A172 (cell line): ENCODE data around the gene OSBPL8. TPM values are rescaled to one million over a fixed set of nuclear protein-coding genes. Genes with fewer than 3 reads are reported as not detected.
A peak's percentile ranks its signal among the peaks of the same experiment; 100 is the strongest.

Experiments
- DNase-seq: peaks from one replicate; pipeline ENCODE4 v3.0.0-alpha.2; 2015; ENCODE audit warnings: low spot score
- total RNA-seq: library from RNA; depleted of rRNA; stranded (reverse); fragments of >200 nt; shearing (Covaris generic); gene quantifications from 2 replicates; pipeline ENCODE4 v1.2.3, GENCODE V29; 2014; rRNA removed

The OSBPL8 gene, protein sequence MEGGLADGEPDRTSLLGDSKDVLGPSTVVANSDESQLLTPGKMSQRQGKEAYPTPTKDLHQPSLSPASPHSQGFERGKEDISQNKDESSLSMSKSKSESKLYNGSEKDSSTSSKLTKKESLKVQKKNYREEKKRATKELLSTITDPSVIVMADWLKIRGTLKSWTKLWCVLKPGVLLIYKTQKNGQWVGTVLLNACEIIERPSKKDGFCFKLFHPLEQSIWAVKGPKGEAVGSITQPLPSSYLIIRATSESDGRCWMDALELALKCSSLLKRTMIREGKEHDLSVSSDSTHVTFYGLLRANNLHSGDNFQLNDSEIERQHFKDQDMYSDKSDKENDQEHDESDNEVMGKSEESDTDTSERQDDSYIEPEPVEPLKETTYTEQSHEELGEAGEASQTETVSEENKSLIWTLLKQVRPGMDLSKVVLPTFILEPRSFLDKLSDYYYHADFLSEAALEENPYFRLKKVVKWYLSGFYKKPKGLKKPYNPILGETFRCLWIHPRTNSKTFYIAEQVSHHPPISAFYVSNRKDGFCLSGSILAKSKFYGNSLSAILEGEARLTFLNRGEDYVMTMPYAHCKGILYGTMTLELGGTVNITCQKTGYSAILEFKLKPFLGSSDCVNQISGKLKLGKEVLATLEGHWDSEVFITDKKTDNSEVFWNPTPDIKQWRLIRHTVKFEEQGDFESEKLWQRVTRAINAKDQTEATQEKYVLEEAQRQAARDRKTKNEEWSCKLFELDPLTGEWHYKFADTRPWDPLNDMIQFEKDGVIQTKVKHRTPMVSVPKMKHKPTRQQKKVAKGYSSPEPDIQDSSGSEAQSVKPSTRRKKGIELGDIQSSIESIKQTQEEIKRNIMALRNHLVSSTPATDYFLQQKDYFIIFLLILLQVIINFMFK
- total RNA-seq: 45.8 and 58.1 TPM in 2 replicates

DNA sequence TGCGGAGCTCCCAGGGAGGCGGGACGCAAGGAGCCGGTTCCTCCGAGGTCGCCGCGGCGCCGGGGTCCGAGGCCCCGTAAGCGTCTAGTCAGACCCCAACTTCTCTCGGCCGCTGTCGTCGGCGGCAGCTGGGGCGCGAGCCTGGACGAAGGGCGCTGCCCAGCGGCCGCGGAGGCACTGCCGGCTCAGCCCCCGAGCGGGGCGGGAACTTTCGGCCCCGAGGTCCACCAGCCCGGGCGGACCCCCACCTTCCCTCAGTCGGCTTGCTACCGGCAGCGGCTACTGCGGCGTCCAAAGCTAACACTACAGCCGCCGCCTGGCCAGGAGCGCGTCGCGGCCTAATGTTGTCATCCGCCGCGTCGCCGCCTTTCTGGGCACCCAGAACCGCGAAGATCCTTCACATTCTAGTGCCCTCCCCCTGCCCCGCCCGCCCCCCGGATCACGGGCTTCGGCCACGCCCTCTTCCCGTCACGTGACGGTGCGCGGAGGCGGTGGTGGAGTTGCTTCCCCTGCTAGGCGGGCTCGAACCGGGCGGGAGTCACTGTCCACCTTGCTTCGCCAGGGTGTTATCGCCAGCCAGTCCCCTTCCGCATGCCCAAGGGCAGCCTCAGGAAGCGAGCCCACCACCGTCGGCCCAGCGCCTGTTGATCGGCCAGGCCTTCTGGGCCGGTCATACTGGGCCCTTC lies at the start of gene OSBPL8:
Gene OSBPL8, minus strand, starts transcription at position 372 of the 686 bp plus-strand sequence. CDS start 72,220 bp downstream, outside the sequence.
- DNase-seq: peak; percentile 90

DNA sequence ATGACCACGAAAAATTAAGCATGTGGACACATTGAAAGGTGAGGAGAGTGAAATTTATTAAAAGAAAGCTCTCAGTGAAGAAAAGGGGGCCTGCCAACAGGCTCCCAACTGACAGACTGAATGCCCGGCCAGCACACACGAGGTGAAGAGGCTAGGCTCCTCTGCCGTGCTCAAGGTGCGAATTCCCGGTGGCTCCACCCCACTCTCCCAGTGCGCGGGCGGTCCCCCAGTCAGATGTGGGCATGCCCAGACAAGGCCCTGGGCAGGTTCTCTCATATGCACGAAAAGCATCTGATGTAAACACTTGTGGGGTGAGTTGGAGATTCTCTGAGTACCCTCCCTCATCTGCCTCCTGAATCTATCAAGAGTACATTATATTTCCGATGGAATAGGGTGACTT lies 48.5 kb upstream of the OSBPL8 start:
- DNase-seq: no peak

DNA sequence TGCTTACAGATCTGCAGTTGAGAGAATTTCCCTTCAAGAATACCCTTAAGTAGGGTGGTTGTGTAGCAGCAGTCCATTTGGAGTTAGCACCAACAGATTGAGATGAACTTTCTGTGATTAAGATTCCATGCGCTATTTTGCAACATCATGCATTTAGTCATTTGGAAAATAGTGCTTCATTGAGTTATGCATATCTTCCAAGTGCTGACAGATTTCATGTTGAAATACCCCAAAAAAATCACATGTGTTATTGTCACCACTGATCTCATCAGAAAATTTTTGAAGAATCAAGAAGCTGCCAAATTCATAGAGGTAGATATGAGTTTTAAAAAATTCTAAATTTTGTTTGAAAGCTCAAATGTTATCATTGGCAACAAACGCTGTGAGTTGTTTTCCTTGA lies 35.5 kb upstream of the OSBPL8 start:
- no peak for DNase-seq

DNA sequence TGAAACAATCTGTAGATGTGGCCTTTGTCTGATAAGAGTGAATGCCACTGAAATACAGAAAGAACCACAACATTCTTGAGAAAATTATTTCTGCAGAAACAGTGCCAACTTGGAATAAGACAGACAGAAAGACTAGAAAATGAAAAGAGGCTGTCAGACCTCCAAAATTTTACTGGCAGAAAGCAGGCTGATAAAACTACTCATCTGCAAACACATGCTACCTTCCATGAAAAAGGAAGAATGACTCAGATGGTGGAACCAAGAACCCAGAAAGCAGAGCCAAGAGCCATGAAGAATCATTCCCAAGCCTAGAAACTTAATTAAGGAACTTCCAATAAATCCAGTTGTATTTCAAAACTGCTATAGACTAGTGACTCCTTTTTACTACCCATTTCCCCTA lies 31.9 kb upstream of the OSBPL8 start:
- DNase-seq: peak; percentile 31

DNA sequence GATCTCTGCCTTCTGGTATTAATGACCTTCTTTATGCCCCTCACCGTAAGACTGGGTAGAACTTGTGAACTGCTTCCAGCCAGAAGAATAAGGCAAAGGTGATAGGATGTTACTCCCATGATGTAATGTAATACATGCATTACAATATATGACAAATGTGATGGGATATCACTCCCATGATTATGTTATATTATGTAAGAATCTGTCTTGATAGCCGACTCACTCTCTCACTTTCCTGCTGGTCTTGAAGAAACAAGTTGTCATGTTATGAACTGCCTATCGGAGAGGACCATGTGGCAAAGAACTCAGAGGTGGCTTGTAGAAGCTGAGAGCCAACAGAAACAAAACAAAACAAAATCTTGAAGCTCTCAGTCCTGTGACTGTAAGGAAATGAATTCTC lies 30.6 kb upstream of the OSBPL8 start:
- no peak for DNase-seq

DNA sequence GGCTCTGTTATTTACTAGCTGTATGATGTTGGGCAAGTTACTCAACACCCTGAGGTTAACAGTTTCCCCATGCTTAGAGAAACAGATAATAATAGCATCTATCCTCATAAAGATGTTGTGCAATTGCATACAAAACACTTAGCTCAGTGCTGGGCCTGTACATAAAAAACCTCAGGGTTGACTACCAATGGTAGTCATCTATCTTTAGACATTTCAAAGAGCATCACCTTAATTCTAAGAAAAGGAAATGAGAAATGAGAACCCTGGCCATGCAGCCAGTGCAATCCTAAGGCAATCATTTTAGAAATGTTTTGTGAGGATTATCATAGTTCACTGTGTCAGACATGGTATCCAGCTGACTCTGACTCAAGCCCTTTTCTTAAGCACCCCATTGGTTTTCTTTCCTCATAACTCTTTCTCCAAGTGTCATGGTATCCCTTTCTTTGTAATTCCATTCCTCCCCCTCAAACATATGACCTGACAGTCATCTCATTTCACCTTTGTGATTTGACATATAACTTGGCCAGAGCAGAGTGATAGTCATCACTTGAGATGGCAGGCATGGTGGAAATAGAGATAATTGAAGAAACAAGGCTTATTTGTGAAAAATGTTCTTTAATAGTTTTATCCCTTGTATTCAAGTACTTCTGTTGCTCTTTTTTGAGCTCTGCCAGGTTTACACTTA lies 29.5 kb upstream of the OSBPL8 start:
- DNase-seq: peak; percentile 22

DNA sequence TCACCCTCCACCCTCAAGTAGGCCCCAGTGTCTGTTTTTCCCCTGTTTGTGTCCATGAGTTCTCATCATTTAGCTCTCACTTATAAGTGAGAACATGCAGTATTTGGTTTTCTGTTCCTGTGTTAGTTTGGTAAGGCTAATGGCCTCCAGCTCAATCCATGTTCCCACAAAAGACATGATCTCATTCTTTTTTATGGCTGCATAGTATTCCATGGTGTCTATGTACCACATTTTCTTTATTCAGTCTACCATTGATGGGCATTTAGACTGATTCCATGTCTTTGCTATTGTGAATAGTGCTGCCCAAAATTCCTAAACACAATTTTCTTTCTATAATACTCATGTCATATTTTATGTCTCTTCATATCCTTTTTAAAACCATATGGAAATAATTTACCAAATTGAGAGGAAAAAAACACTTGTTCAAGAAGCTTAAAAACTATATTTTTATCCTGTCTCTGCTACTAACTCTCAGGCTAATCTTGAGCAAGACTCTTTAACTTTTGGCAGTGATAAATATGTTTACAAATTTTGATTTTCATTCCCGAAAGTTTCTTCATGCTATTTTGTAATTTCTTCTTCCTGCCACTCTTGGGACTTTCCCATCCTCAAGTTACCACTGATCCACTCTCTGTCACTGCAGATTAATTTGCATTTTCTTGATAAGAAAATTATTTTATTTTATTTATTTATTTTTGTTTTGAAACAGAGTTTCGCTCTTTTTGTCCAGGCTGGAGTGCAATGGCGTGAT lies 28.0 kb upstream of the OSBPL8 start:
- DNase-seq: no peak

DNA sequence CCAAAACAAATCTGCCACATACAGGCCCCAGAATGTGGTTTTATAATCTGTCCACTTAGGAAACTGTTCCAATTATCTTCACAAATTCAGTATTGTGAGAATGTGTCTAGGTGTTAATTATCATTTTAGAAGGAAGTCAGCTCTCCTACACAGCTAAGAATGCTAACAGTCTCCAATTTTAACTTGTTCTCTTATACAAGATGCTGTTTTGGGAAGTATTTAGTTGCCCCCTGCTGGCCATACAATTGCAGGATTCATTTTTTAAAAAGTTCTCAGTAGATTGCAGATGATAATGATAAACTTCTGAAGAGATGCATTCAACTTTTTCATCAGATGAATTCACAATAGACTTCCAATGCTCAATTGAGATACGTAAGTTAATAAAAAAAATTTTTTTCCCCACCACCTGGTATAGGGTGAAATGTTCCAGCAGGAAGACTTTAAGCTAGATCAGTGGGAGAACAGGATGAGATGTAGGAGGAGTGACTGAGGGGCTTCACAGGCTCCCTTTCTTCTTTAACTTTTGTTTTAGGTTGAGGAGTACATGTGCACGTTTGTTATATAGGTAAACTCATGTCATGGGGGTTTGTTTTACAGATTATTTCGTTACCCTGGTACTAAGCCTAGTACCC lies 27.3 kb upstream of the OSBPL8 start:
- peak; percentile 47 for DNase-seq

DNA sequence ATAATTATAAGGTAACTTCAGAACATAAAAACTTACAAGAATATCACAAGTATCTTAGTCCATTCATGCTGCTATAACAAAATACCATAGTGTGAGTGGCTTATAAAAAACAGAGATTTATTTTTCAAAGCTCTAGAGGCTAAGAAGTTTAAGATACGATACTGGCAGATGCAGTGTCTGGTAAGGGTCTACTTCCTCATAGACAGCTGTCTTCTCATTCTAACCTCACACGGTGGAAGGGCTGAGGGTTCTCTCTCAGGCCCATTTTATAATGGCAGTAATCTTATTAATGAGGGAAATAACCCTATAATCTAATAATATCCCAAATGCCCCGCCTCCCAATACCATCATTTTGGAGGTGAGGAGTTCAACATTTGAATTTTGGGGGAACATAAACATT lies 23.7 kb upstream of the OSBPL8 start:
- no peak for DNase-seq

DNA sequence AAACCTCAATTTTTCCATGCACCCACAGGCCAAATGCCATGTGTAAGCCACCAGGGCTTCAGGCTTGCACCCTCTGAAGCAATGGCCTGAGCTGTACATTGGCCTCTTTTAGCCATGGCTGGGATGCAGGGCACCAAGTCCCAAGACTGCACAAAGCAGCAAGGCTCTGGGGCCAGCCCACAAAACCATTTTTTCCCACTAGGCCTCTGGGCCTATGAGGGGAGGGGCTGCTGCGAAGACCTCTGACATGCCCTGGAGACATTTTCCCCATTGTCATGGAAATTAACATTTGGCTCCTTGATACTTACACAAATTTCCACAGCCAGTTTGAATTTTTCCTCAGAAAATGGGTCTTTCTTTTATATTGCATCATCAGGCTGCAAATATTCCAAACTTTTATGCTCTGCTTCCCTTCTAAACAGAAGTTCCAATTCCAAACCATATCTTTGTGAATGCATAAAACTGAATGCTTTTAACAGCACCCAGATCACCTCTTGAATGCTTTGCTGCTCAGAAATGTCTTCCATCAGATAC lies 14.3 kb upstream of the OSBPL8 start:
- no peak for DNase-seq

DNA sequence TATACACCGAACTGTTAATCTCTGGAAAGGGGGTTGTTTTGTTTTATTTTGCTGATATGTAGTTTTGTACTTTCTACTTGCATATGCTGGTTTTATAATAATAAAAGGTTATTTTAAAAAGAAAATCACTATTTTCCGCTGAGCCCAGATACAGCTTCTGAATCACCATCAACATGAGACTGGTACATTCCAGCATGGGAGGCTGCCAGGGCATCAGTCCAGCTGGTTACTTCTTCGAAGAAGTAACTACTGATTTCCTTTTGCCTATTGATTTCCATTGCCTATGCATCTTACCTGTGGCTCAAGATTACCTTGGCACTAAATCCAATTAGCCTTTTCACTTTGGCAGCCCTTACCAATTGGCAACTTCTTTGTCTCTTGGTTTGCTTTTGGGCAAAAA lies 11.7 kb upstream of the OSBPL8 start:
- no peak for DNase-seq

DNA sequence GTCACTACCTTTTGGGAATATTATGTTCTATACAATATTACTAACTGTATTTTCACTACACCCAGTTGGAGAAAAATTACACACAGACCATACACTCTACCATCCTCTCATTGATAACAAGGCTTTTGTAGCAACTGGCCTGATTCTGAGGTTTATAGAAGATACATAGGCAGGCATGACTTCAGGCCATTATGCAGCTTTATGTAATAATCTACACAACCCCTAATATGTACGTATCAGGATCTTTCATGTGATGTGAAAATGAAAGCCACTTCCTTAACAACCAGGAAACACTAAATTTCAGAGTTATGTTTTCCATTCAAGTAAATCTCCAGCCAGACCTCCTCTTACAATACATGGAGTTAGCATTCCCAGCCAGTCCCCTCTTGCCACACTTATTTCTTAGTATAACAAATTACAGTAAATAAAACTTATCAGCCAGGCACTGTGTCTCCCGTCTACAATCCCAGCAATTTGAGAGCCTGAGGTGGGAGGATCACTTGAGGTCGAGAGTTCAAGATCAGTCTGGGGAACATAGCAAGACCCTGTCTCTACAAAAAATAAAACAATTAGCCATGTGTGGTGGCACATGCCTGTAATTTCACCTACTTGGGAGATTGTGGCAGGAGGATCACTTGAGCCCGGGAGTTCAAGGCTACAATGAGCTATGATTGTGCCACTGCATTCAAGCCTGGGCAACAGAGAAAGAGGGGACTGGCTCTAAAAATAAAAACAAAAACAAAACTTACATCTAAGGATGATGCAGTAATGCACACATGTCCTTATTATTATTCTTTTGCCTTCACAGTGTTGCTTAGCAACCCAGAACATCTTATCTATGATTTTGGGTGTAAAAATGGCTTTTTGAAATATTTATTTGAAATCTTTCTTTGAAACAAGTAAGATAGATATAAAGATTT lies 10.4 kb upstream of the OSBPL8 start:
- DNase-seq: no peak

DNA sequence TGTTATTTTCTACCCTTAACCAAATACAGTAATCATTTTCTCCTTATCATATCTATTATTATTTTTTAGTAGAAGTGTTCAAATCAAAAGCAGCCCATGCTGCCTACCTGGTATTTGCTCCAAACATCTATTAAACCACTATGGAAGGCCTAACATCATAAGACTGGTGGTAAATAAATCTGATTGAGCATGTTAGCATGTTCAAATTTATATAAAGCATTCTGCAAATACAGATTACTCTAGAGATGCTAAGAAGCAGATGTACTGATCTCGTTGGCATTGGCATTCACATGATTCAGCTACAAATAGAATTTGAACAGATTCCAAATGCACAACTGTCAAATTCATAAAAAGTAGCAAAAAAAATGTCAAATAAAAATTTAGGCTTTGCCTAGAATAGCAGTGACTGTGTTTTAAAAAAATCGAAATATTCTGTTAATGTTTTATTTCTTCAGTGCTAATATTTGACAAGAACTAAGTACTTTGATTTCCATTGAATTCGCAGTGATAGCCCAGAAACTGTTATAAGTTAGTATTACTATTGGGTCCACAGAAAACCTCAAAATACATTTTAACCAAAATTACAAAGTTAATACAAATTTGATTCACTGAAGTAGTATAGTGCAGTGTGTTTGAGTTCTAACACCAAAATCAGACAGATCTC lies 9.4 kb upstream of the OSBPL8 start:
- DNase-seq: no peak

DNA sequence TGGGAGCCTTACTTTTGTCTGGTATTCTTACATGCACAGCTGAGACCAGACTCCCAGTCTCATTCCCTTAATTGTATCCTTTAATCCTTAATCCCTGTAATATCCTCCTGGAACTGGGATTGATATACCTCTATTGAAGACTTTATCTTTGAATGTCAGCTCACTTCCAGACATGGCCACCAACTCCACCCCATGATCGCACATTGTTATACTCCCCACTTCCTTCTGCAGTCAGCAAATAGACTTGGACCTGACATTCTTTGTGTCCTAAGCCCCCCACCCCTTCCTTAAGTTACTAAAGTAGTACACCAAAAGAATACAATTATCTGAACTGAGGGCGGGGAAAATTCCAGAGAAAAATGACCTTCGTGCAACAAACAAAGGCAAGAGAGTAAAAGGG lies 8.6 kb upstream of the OSBPL8 start:
- DNase-seq: no peak

DNA sequence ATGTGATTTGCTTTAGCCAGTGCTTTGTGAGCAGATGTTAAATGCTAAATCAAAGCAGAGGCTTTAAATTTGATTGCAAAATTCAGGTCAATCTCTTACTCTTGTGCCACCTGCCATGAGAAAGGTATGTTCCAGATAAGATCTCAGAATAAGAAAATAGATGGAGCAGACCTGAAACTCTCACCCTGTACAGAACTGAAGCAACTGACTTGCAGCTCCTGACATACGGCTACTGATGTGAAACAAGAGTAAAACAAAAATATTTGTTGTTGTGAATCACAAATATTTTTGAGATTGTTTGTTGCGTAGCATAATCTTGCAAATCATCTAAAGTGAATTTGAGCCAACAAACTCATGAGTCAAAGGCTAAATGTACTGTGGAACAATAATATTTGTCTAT lies 3.5 kb upstream of the OSBPL8 start:
- DNase-seq: no peak

DNA sequence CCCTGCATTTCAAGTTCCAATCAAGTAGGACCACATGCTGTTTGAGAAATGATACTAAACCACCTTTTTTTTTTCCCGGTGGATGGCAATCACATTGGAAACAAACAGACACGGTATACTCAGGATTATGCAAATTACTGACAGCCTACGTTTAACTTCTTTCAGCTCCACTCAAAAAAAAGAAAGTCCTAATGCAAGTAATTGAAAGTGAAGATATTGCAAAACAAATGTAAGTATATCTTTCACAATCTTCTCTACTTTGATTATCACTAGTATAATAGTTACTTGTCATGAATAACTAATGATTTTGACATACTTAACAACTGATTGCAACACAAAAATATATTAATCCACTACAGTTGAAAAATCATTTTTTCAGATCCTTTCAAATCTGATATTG lies 2.6 kb upstream of the OSBPL8 start:
- no peak for DNase-seq

DNA sequence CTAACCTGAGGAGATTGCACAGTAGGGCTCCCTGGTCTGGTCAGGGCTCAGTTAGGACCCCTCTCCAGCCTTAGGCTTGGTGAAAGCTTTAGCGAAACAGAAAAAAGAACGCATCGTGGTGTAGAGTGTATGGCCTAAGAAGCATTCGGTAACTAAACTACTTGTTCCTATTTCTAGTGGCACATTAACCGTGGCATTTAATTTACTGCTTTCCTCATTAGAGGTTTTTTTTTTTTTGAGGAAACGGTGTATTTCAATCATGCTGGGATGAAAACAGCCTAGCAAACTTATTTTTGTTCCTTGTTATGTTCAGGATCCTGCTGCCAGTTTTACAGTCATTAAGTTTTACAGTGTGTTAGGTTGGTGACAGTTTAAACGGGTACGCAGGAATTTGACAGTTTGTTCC lies 518 bp upstream of the OSBPL8 start:
- no peak for DNase-seq

DNA sequence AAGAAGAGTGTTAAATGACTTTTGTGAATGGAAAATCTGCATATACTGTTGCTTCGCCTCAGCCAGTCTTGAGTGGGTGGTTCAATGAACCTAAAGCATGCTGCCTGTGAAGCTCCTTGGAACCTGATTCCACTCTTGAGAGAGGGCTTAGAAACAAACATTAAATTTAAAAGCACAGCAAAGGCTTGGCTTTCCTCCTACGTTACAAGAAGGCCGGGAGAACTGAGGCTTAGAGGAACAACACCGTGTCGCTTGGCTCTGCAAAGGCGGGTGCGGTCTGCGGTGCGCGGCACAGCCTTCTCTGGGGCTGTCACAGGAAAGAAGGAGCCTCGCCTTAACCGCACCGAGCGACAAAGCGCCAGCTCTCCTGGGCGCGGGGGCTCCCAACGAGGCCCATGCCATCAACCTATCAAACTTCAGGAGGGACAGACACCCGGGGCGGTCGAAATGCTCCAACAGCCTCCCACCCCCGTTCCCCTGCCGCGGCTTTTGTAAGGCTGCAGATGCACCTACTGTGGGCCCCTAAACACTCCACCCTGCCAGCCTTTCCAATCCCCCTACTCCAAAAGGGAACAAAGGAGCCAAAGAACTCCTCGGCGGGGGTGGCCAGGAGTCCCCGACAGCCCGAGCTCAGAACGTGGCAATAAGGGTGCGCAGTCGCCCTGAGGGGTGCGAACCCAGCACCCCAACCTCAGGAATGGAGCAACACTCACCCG lies 729 bp downstream of the OSBPL8 start:
- DNase-seq: peak; percentile 33
